ENCODE measurements around the gene LAPTM4A. TPM values are rescaled to one million over a fixed set of nuclear protein-coding genes. Genes with fewer than 3 reads are reported as not detected.

LAPTM4A gene
- polyA plus RNA-seq, 1 donor (not counting 4 experiments of a cell fraction or from before 2014, with no cell fraction given), result 509 TPM

DNA sequence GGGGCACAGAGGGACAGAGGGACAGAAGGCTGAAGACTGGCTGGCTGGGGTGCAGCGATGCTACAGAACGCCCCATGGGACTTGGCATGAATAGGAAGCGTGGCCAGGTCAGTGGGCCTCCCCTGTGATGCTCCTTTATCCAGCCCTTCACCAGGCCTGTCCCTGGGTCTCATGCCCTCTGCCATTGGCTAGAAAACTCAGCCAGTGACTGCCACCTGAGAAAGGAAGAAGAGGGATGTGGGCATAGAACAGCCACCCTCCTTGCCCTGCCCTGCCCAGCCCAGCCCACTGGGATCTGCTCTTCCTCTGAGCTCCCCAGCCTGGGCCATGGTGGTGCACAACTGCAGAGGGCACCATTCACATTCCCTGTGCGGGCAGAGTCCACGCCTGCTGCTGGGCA is 10.5 kb upstream of the LAPTM4A start:
- no peak overlapping the region for H3K4me3 ChIP-seq (ENCODE audit: control insufficient read depth in 2 of 3, extremely low read depth in 1 of 3, insufficient read depth in 2 of 3, low read depth in 1 of 3, low read length in 3 of 3)
- no peak overlapping the region for H2AFZ ChIP-seq (ENCODE audit: control insufficient read depth, low read length)
- no peak for FAIRE-seq
- H3K9me1 ChIP-seq (ENCODE audit: control insufficient read depth, extremely low read depth, insufficient read depth, low read length), result no peaks in the 10 kb centered on the region
- no peaks in the 10 kb centered on the region for H3K36me3 ChIP-seq (ENCODE audit: control insufficient read depth in 2 of 2, extremely low read depth in 1 of 2, insufficient read depth in 2 of 2, low read length in 2 of 2)
- no peak overlapping the region for H3K4me2 ChIP-seq (ENCODE audit: control insufficient read depth, extremely low read depth, insufficient read depth, low read depth, low read length)
- no peaks in the 10 kb centered on the region for H3K27me3 ChIP-seq (ENCODE audit: control insufficient read depth, extremely low read depth, insufficient read depth, low read length)
- peaks cover 25% of the 10 kb centered on the region for H3K4me1 ChIP-seq (ENCODE audit: control insufficient read depth, extremely low read depth, insufficient read depth, low read length)
- H4K20me1 ChIP-seq (ENCODE audit: control insufficient read depth, extremely low read depth, insufficient read depth, low read length), result no peaks in the 10 kb centered on the region
- no peak for DNase-seq (ENCODE audit: low read depth, low spot score)
- H3K9me3 ChIP-seq (ENCODE audit: control insufficient read depth, low read depth, low read length), result no peaks in the 10 kb centered on the region
- no peak overlapping the region for H3K9ac ChIP-seq (ENCODE audit: control insufficient read depth, extremely low read depth, insufficient read depth, low read length)
- TF ChIP-seq CTCF (optimal IDR thresholded peaks at IDR 0.05 in 1 of 3, IDR thresholded peaks at IDR 0.05 in 1 of 3, conservative IDR thresholded peaks at IDR 0.05 in 1 of 3; ENCODE audit: extremely low read depth in 1 of 3, insufficient read depth in 2 of 3, low read length in 3 of 3) (no peak), EZH2 (IDR thresholded peaks at IDR 0.05; ENCODE audit: low read length) (no peak)
- no peaks in the 10 kb centered on the region for H3K79me2 ChIP-seq (ENCODE audit: control insufficient read depth, insufficient read depth, low read length)
- dilution Hi-C loops (cut with MboI; ENCODE audit: extremely low pct_ligation_motif_present, low sequenced_read_pairs), result no loop called here
- no peak overlapping the region for H3K27ac ChIP-seq (ENCODE audit: control insufficient read depth, insufficient read depth, low read length)

- H2AFZ ChIP-seq (ENCODE audit: control insufficient read depth, low read length), result no peak overlapping the region
- no peaks in the 10 kb centered on the region for H3K9me3 ChIP-seq (ENCODE audit: control insufficient read depth, low read depth, low read length)
- no peaks in the 10 kb centered on the region for H3K36me3 ChIP-seq (ENCODE audit: control insufficient read depth in 2 of 2, extremely low read depth in 1 of 2, insufficient read depth in 2 of 2, low read length in 2 of 2)
- H4K20me1 ChIP-seq (ENCODE audit: control insufficient read depth, extremely low read depth, insufficient read depth, low read length), result no peaks in the 10 kb centered on the region
- no peak overlapping the region for H3K27ac ChIP-seq (ENCODE audit: control insufficient read depth, insufficient read depth, low read length)
- no peaks in the 10 kb centered on the region for H3K79me2 ChIP-seq (ENCODE audit: control insufficient read depth, insufficient read depth, low read length)
- TF ChIP-seq EZH2 (IDR thresholded peaks at IDR 0.05; ENCODE audit: low read length) (no peak), CTCF (optimal IDR thresholded peaks at IDR 0.05 in 1 of 3, IDR thresholded peaks at IDR 0.05 in 1 of 3, conservative IDR thresholded peaks at IDR 0.05 in 1 of 3; ENCODE audit: extremely low read depth in 1 of 3, insufficient read depth in 2 of 3, low read length in 3 of 3) (no peak)
- peaks cover 21% of the 10 kb centered on the region for H3K4me1 ChIP-seq (ENCODE audit: control insufficient read depth, extremely low read depth, insufficient read depth, low read length)
- DNase-seq (ENCODE audit: low read depth, low spot score) (no peak), FAIRE-seq (no peak)
- H3K9me1 ChIP-seq (ENCODE audit: control insufficient read depth, extremely low read depth, insufficient read depth, low read length), result no peaks in the 10 kb centered on the region
- dilution Hi-C loops (cut with MboI; ENCODE audit: extremely low pct_ligation_motif_present, low sequenced_read_pairs), result no loop called here
- H3K4me2 ChIP-seq (ENCODE audit: control insufficient read depth, extremely low read depth, insufficient read depth, low read depth, low read length), result no peak overlapping the region
- no peak overlapping the region for H3K4me3 ChIP-seq (ENCODE audit: control insufficient read depth in 2 of 3, extremely low read depth in 1 of 3, insufficient read depth in 2 of 3, low read depth in 1 of 3, low read length in 3 of 3)
- H3K27me3 ChIP-seq (ENCODE audit: control insufficient read depth, extremely low read depth, insufficient read depth, low read length), result no peaks in the 10 kb centered on the region
- H3K9ac ChIP-seq (ENCODE audit: control insufficient read depth, extremely low read depth, insufficient read depth, low read length), result no peak overlapping the region
These were observed 10.0 kb upstream of the LAPTM4A start for GRCh38 chr2:20061476-20061875.

Data from keratinocyte (primary cell).